ENCODE results near the gene SLC6A11. TPM values are rescaled to one million over a fixed set of nuclear protein-coding genes. Genes with fewer than 3 reads are reported as not detected.

The SLC6A11 gene
- total RNA-seq, 1 experiment from 2014 or later, result not detected

DNA sequence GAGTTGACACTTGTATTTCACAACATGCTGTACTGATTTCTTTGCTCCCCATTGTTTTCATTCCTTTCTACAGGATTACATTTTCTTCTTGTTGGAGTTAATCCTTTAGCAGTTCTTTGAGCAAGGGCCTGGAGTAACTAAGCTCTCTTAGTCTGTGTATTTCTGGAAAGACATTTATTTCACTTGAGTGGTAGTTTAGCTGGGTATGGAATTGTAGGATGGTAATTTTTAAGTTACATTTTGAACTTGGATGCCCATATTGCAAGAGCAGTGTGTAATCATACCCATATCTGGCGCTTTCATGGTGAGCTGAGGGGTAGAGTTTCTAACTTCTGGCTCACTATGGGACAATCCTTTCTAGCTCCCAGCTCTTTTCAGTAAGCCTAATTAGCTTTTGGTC lies 74.6 kb downstream of the SLC6A11 start:
- DNase-seq, result no peak
- Histone ChIP-seq H4K20me1 (ENCODE audit: insufficient read depth) (0 out of 2 replicates have a peak, but pooled peaks cover 4% of the 10 kb centered on the region), H3K27ac (no peak overlapping the region), H3K4me3 (no peak overlapping the region), H3K9me3 (ENCODE audit: insufficient read depth, low read depth) (no peaks in the 10 kb centered on the region), H3F3A (ENCODE audit: insufficient read depth, low read depth) (no peaks in the 10 kb centered on the region), H3K36me3 (ENCODE audit: low read depth) (no peaks in the 10 kb centered on the region), H3K4me2 (no peak overlapping the region), H3K27me3 (ENCODE audit: insufficient read depth, low read depth) (peaks cover 9% of the 10 kb centered on the region), H3K9me2 (ENCODE audit: insufficient read depth) (no peaks in the 10 kb centered on the region), H3K79me2 (ENCODE audit: low read depth) (no peaks in the 10 kb centered on the region), H2AFZ (no peak overlapping the region), H3K4me1 (replicated peaks; ENCODE audit: insufficient read depth) (no peaks in the 10 kb centered on the region)
- TF ChIP-seq, protein P1, sequence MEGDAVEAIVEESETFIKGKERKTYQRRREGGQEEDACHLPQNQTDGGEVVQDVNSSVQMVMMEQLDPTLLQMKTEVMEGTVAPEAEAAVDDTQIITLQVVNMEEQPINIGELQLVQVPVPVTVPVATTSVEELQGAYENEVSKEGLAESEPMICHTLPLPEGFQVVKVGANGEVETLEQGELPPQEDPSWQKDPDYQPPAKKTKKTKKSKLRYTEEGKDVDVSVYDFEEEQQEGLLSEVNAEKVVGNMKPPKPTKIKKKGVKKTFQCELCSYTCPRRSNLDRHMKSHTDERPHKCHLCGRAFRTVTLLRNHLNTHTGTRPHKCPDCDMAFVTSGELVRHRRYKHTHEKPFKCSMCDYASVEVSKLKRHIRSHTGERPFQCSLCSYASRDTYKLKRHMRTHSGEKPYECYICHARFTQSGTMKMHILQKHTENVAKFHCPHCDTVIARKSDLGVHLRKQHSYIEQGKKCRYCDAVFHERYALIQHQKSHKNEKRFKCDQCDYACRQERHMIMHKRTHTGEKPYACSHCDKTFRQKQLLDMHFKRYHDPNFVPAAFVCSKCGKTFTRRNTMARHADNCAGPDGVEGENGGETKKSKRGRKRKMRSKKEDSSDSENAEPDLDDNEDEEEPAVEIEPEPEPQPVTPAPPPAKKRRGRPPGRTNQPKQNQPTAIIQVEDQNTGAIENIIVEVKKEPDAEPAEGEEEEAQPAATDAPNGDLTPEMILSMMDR (conservative IDR thresholded peaks at IDR 0.05), result no peak
- no peak for TF ChIP-seq EZH2 (IDR thresholded peaks at IDR 0.05; ENCODE audit: low read depth)
- BruUV-seq (replicated peaks), result no TSS peak
- intact Hi-C loops (cut with micrococcal nuclease; ENCODE audit: unreplicated experiment), result no loop called here
- CTCF ChIA-PET, result no interaction called here
- POLR2A ChIA-PET (ENCODE audit: unreplicated experiment), result no interaction called here

DNA sequence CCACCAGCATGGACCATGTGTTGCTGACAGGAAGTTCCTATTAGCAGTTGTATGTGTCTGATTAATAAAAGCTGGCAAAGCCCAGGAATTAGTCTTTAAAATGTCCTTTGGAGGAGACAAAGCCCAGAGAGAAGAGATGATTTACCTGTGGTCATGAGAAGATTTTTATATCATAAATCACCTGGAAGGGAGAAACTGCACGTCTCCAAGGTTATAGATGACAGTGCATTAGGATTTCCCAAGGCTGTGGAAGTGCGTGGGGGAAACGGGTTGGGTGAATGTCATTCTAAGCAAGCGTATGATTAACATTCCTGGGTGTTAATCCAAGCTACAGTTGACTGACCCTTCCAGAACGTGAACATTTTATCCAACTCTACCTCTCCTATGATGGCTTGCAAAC lies 76.6 kb downstream of the SLC6A11 start:
- H3K4me2 ChIP-seq, result no peak overlapping the region
- no peak for DNase-seq
- no peaks in the 10 kb centered on the region for H3F3A ChIP-seq (ENCODE audit: insufficient read depth, low read depth)
- H3K9me2 ChIP-seq (ENCODE audit: insufficient read depth), result no peaks in the 10 kb centered on the region
- BruUV-seq (replicated peaks), result no TSS peak
- no peak overlapping the region for H2AFZ ChIP-seq
- H3K4me3 ChIP-seq, result no peak overlapping the region
- TF ChIP-seq, protein P1 (conservative IDR thresholded peaks at IDR 0.05), result no peak
- no peak for TF ChIP-seq EZH2 (IDR thresholded peaks at IDR 0.05; ENCODE audit: low read depth)
- H3K4me1 ChIP-seq (replicated peaks; ENCODE audit: insufficient read depth), result no peaks in the 10 kb centered on the region
- POLR2A ChIA-PET (ENCODE audit: unreplicated experiment), result no interaction called here
- H4K20me1 ChIP-seq (ENCODE audit: insufficient read depth), result 0 out of 2 replicates have a peak, but pooled peaks cover 4% of the 10 kb centered on the region
- no peaks in the 10 kb centered on the region for H3K79me2 ChIP-seq (ENCODE audit: low read depth)
- H3K9me3 ChIP-seq (ENCODE audit: insufficient read depth, low read depth), result no peaks in the 10 kb centered on the region
- H3K36me3 ChIP-seq (ENCODE audit: low read depth), result no peaks in the 10 kb centered on the region
- CTCF ChIA-PET, result interaction anchor here (0.6 kb wide), 1 partner anchor 978 kb away, joined by 5 read pairs; no protein-coding TSS in a partner anchor
- no peak overlapping the region for H3K27ac ChIP-seq
- H3K27me3 ChIP-seq (ENCODE audit: insufficient read depth, low read depth), result peaks cover 4% of the 10 kb centered on the region; the same call in 1 of the 2 replicates
- intact Hi-C loops (cut with micrococcal nuclease; ENCODE audit: unreplicated experiment), result no loop called here

DNA sequence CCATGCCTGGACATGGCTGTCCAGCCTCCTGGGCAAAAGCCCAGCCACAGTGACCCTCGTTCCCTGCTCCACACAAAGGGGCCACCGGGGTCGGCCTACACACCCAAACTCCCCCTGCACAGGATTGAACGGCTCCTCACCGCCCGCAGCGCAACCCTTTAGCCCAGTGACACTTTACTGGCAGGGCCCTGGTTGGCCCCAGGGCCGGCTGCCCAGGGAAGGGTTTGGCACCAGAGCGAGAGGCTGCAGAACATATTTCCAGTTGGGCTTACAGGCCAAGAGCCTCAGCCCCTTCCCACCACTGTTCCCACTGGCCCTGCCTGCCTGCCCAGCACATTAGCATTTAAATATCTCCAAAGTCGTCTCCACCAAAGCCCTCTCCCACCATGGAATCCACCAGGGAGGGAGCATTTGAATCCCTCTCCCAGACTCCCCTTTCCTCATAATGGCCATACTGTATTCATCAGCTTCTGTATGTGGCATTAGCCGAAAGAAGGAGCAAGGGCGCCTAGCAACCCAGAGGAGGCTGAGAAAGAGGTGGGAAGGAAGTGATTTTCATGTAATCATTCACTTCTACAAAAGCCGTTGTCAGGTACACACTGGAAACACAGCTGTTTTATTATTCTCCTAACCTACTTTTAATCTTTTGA lies 85.4 kb downstream of the SLC6A11 start:
- no peak for TF ChIP-seq EZH2 (IDR thresholded peaks at IDR 0.05; ENCODE audit: low read depth)
- H3K27ac ChIP-seq, result no peak overlapping the region
- H3K9me3 ChIP-seq (ENCODE audit: insufficient read depth, low read depth), result no peaks in the 10 kb centered on the region
- no peaks in the 10 kb centered on the region for H3K9me2 ChIP-seq (ENCODE audit: insufficient read depth)
- no peaks in the 10 kb centered on the region for H3F3A ChIP-seq (ENCODE audit: insufficient read depth, low read depth)
- no peak overlapping the region for H3K4me3 ChIP-seq
- no peaks in the 10 kb centered on the region for H4K20me1 ChIP-seq (ENCODE audit: insufficient read depth)
- no peaks in the 10 kb centered on the region for H3K4me1 ChIP-seq (replicated peaks; ENCODE audit: insufficient read depth)
- BruUV-seq (replicated peaks), result no TSS peak
- no peaks in the 10 kb centered on the region for H3K79me2 ChIP-seq (ENCODE audit: low read depth)
- peaks cover 76% of the 10 kb centered on the region for H3K27me3 ChIP-seq (ENCODE audit: insufficient read depth, low read depth)
- H2AFZ ChIP-seq, result no peak overlapping the region
- H3K36me3 ChIP-seq (ENCODE audit: low read depth), result no peaks in the 10 kb centered on the region
- intact Hi-C loops (cut with micrococcal nuclease; ENCODE audit: unreplicated experiment), result no loop called here
- ChIA-PET CTCF (no interaction called here), POLR2A (ENCODE audit: unreplicated experiment) (no interaction called here)
- no peak for DNase-seq
- H3K4me2 ChIP-seq, result no peak overlapping the region

DNA sequence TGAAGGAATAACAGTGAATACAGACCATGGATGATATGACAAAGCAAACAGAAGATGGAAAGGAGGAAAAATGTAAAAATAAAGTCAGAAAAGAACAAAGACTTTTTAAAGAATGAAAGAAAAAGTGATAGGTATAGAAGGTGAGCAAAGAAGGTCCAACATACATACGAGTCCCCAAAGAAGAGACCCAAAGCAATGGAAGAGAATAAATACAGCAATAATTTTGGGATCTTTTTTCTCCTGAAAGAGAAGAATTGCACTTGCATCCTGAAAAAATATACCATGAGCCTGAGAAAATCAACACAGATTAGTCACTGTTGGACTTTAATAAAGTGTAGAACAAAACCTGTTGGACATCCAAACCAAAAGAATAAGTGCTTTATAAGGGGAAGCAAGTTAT lies 91.2 kb downstream of the SLC6A11 start:
- intact Hi-C loops (cut with micrococcal nuclease; ENCODE audit: unreplicated experiment), result no loop called here
- CTCF ChIA-PET, result no interaction called here
- H3K9me3 ChIP-seq (ENCODE audit: insufficient read depth, low read depth), result peaks cover 4% of the 10 kb centered on the region
- TF ChIP-seq, protein P1 (conservative IDR thresholded peaks at IDR 0.05), result no peak
- TF ChIP-seq EZH2 (IDR thresholded peaks at IDR 0.05; ENCODE audit: low read depth), result no peak
- DNase-seq, result no peak
- no peak overlapping the region for H3K27ac ChIP-seq
- no peaks in the 10 kb centered on the region for H3K9me2 ChIP-seq (ENCODE audit: insufficient read depth)
- no peaks in the 10 kb centered on the region for H3K36me3 ChIP-seq (ENCODE audit: low read depth)
- H2AFZ ChIP-seq, result no peak overlapping the region
- no peaks in the 10 kb centered on the region for H3K79me2 ChIP-seq (ENCODE audit: low read depth)
- no peak overlapping the region for H3K4me2 ChIP-seq
- H4K20me1 ChIP-seq (ENCODE audit: insufficient read depth), result no peaks in the 10 kb centered on the region
- no TSS peak for BruUV-seq (replicated peaks)
- H3K4me1 ChIP-seq (replicated peaks; ENCODE audit: insufficient read depth), result no peaks in the 10 kb centered on the region
- POLR2A ChIA-PET (ENCODE audit: unreplicated experiment), result interaction anchor here (0.7 kb wide), 1 partner anchor 108 kb away, joined by 6 read pairs; no protein-coding TSS in a partner anchor
- H3K4me3 ChIP-seq, result no peak overlapping the region
- no peaks in the 10 kb centered on the region for H3F3A ChIP-seq (ENCODE audit: insufficient read depth, low read depth)
- peaks cover 44% of the 10 kb centered on the region for H3K27me3 ChIP-seq (ENCODE audit: insufficient read depth, low read depth)
